ENCODE measurements around the gene CBLN3.

DNA sequence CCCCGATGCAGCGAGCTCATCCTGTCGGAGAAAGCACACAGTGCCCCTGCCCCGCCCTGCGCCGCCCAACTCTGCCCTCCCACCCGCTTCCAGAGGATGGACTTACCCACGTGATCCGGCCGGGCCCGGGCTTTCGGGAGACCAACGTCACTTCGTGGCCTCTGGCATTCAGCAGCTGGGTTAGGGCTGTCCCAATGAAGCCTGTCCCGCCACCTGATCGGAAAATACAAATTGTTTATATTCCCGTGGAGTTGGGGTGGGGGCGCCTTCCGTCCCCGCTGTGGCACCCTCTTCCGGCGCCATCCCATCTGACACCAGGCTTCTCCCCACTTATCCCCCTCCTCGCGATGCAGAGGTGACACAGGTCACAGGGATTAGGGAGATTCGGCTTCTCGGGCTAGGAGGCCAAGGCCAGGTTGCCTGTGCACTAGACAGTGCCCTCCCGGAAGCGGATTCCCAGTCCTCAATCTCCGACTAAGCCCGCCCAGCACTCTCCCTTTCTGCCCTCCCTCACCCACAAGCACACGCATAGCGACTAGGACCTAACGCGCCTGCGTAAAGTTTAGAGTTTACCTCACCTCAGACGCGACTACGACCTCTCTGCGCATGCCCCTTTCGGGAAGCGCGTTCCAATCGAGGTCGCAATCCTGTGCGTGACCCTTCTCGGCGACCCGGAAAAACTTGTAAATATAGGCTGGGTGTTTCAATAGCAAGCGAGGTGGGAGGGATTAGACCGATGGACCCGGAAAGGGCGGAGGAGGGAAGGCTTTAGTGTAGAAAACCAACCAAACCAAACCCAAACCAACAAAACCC, 13.0 kb upstream of the CBLN3 start, which contains the start of gene SDR39U1:
- TF ChIP-seq, protein P1, sequence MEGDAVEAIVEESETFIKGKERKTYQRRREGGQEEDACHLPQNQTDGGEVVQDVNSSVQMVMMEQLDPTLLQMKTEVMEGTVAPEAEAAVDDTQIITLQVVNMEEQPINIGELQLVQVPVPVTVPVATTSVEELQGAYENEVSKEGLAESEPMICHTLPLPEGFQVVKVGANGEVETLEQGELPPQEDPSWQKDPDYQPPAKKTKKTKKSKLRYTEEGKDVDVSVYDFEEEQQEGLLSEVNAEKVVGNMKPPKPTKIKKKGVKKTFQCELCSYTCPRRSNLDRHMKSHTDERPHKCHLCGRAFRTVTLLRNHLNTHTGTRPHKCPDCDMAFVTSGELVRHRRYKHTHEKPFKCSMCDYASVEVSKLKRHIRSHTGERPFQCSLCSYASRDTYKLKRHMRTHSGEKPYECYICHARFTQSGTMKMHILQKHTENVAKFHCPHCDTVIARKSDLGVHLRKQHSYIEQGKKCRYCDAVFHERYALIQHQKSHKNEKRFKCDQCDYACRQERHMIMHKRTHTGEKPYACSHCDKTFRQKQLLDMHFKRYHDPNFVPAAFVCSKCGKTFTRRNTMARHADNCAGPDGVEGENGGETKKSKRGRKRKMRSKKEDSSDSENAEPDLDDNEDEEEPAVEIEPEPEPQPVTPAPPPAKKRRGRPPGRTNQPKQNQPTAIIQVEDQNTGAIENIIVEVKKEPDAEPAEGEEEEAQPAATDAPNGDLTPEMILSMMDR (IDR thresholded peaks at IDR 0.05; ENCODE audit: borderline replicate concordance, extremely low read depth, low read length, poor library complexity, severe bottlenecking): peak; percentile 18
- TF ChIP-seq EZH2 (IDR thresholded peaks at IDR 0.05; ENCODE audit: borderline replicate concordance, low read depth, low read length, severe bottlenecking): no peak

Measured in DND-41 (cell line).